Activated T-cell treated with anti-CD3 and anti-CD28 coated beads, Interleukin-2, amount 50 U/mL, for 1 hour (primary cell): Measurements from ENCODE around the gene ASB11.
A peak's percentile ranks its signal among the peaks of the same experiment; 100 is the strongest.
"Not testable (repeated sequence)": the region's sequence is repeated elsewhere in the genome, so short reads cannot be mapped to it uniquely, and the experiment has no call there.

ENCODE experiments used
- DNase-seq: peaks from one replicate; pipeline ENCODE4 v3.0.0-alpha.2; 2020

ASB11 gene

DNA sequence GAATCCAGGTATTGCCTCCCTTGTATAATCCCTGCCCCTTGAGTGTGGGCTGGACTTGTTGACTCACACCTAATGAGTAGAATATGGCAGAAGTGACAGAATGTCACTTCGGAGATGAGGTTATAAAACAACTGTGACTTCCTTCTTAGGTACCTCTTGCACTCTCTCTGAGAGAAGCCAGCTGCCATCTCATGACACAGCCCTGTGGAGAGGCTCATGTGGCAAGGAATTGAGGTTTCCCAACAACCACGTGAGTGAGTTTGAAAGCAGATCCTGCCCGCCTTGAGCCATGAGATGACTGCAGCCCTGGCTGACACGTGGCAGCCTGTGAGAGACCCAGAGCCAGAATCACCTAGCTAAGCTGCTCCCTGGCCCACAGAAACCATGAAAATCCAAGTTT is 13.5 kb downstream of the ASB11 start:
- no peak for DNase-seq

GRCh38 chrX:15299941-15300851 is 15.2 kb downstream of the ASB11 start:
- DNase-seq, result no peak

- DNase-seq, result no peak
Observed at GRCh38 chrX:15298780-15299179, 16.7 kb downstream of the ASB11 start.

GRCh38 chrX:15298201-15298600 is 17.2 kb downstream of the ASB11 start:
- no peak for DNase-seq

- DNase-seq, result no peak
Observed at GRCh38 chrX:15293451-15293850, 22.0 kb downstream of the ASB11 start.

DNA sequence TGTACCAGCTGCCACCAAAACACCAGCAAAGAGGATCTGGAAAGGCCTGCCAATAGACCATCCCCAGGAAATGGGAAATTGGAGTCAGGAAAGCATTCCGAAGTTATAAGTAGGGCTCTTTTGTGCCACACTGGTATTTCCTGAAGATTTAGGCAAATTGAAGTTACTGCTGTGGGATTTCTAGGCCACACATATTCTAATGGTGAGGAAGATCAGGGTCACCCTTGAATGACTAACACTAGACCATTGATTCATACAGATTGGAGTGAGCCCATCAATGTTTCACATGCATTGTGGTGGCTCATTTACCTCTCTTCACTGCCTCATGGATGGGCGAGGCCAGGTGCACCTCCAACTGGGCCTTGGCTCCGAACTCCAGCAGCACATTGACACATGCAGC is 22.6 kb downstream of the ASB11 start:
- no peak for DNase-seq

DNA sequence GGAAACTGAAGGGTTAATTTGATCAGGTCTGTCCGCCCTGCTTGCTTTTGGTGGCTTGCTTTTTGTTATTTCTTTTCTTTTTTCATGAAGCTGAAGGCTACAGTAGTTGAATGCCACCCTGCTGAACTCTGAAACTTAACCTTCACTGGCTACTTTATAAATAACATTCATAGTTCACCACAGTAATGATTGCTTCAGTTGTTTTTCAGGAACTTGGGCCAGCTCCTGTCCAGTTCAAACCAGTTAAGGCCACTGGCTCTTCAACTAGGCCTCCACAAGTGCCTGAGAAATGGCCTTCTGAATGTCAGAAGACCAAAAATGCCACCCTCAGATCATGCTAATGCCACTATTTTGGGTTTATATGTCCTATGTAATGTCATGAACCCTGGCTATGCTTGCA is 37.8 kb downstream of the ASB11 start:
- no peak for DNase-seq

GRCh38 chrX:15274946-15275345 is 40.5 kb downstream of the ASB11 start:
- DNase-seq, result no peak

GRCh38 chrX:15273275-15273674 is 42.2 kb downstream of the ASB11 start:
- DNase-seq, result not testable (repeated sequence)

GRCh38 chrX:15271757-15272156 is 43.7 kb downstream of the ASB11 start:
- DNase-seq, result no peak

GRCh38 chrX:15269618-15270521 is 45.6 kb downstream of the ASB11 start, which contains the start of gene ASB9:
ASB9 (minus strand) TSS chrX:15270083; CDS start chrX:15269874, 209 bp downstream.
- DNase-seq, result peak; percentile 22

- no peak for DNase-seq
Observed at GRCh38 chrX:15269120-15269519, 46.3 kb downstream of the ASB11 start.

DNA sequence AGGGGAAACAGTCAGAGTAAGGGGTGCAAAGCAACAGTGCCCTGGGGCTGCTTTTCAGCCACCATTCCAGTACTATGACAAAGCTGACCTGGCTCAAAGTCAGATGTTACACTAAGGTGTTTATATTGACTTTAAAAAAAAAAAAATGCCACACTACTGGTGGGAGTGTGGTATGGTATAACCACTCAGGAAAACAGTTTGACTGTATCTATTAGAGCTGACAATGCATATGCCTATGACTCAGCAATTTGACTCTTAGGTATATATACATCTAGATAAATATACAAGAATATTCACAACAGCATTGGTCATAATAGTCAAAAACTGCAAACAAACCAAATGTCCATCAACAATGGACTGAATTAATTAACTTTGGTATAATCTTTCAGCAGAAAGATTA is 60.6 kb downstream of the ASB11 start:
- DNase-seq, result no peak

GRCh38 chrX:15245896-15246295 is 69.5 kb downstream of the ASB11 start:
- no peak for DNase-seq

DNA sequence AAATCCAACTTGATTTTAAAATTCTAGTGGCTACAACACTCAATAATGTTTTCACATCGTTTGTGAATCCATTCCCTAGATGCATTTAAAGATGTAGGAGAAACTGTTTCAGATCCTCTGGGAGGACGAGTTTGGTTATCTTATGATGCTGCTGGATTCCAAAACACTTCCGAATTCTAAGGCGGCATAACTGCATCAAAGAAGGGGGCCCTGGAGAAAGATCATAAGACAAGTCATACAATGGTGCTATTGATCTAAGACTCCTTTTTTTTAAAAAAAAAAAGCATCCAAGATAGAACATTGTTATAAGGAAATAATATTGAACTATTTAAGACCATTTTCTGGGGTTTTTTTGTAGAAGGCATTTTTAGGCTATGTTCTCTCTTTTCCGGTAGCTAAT is 71.0 kb downstream of the ASB11 start:
- no peak for DNase-seq

DNA sequence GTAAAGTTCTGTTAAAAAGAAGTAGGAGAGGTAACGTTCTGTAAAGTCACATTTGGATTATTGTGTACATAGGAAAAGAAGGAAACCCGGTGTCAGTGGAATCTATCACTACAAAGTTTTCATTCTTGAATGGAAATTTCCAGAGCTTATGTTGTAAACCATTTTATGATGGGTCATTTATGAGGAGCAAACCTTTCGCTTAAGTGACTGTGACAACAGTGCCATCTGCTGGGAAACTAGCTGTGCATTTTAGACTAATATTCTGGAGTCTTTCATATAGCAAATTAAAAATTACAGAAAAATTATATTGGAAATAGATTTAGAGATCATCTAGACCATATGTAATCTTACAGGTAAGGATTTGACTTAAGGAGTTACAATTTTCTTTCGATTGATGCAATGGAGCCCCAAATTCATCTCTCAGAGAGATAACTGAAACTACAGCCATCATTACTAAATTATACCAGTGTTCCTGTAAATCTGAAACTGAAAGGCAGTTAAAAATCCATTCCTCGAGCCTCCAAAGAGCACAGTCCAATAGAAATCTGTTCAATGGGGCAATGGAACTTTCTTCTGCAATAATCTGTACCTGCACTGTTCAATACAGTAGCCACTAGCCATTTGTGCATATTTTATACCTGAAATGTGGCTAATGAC is 72.4 kb downstream of the ASB11 start:
- DNase-seq, result no peak

GRCh38 chrX:15241301-15241700 is 74.1 kb downstream of the ASB11 start:
- no peak for DNase-seq

- no peak for DNase-seq
Observed at GRCh38 chrX:15240414-15240813, 75.0 kb downstream of the ASB11 start.

GRCh38 chrX:15236146-15236545 is 79.3 kb downstream of the ASB11 start:
- no peak for DNase-seq

GRCh38 chrX:15235001-15235400 is 80.4 kb downstream of the ASB11 start:
- DNase-seq, result no peak

GRCh38 chrX:15233416-15234015 is 81.9 kb downstream of the ASB11 start:
- DNase-seq, result no peak
